Memory B cell (primary cell): ENCODE results near the gene TSPY1.
"Not testable (repeated sequence)": the region's sequence is repeated elsewhere in the genome, so short reads cannot be mapped to it uniquely, and the experiment has no call there.

Source experiments
- ATAC-seq: fragments of 150-1000 bp; cut with Tn5 transposase; 2 replicates; pipeline ENCODE4 v1.10.0; 2021; ENCODE audit warnings: low read depth, mild to moderate bottlenecking, moderate library complexity
- DNase-seq, 2 donors: peaks; one replicate each; pipeline ENCODE4 v3.0.0; 2022; ENCODE audit warnings: low spot score in 2 of 2
- H3K27ac Mint-ChIP-seq: one replicate; pipeline ENCODE4 v1.8.0; 2022; ENCODE audit warnings: mild to moderate bottlenecking, moderate library complexity, mixed read lengths
- H3K27me3 Mint-ChIP-seq: one replicate; pipeline ENCODE4 v1.8.0; 2022; ENCODE audit warnings: mixed read lengths
- H3K36me3 Mint-ChIP-seq: one replicate; pipeline ENCODE4 v1.8.0; 2022; ENCODE audit warnings: mild to moderate bottlenecking, mixed read lengths
- H3K4me1 Mint-ChIP-seq: one replicate; pipeline ENCODE4 v1.8.0; 2022; ENCODE audit warnings: mixed read lengths
- H3K4me3 Mint-ChIP-seq: one replicate; pipeline ENCODE4 v1.8.0; 2022; ENCODE audit warnings: mild to moderate bottlenecking, moderate library complexity, mixed read lengths
- H3K9me3 Mint-ChIP-seq: one replicate; pipeline ENCODE4 v1.8.0; 2022; ENCODE audit warnings: mixed read lengths

Gene TSPY1

DNA sequence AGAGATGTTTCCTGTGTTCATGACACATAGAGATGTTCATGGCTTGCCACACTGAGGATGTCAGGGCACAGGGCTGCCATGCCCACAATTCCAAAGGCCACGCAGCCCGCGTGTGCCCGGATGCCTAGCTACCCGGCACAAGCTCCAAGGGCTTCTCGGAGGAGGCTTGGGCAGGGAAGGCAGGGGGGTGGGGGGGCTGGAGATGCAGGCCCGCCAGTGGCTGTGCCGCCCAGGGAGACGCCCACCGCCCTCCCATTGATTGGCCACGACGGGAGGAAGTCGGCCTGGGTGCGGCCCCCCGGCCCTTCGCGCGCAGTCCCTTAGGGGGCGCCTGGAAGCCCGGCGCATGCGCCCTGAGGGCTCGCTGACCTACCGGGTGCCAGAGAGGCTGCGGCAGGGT is at the start of gene TSPY1:
Gene TSPY1 (plus strand): TSS at position 301 of the 400 bp plus-strand sequence. CDS start 46 bp downstream, at position 347.
- not testable (repeated sequence) for H3K27ac Mint-ChIP-seq, H3K36me3 Mint-ChIP-seq, H3K27me3 Mint-ChIP-seq, DNase-seq, H3K9me3 Mint-ChIP-seq, ATAC-seq, H3K4me1 Mint-ChIP-seq, H3K4me3 Mint-ChIP-seq

DNA sequence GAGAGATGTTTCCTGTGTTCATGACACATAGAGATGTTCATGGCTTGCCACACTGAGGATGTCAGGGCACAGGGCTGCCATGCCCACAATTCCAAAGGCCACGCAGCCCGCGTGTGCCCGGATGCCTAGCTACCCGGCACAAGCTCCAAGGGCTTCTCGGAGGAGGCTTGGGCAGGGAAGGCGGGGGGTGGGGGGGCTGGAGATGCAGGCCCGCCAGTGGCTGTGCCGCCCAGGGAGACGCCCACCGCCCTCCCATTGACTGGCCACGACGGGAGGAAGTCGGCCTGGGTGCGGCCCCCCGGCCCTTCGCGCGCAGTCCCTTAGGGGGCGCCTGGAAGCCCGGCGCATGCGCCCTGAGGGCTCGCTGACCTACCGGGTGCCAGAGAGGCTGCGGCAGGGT is 20.2 kb downstream of the TSPY1 start, which contains the start of gene TSPY9:
Gene TSPY9 (plus strand): TSS at position 301 of the 400 bp plus-strand sequence. CDS start 46 bp downstream, at position 347.
- not testable (repeated sequence) for DNase-seq, H3K4me3 Mint-ChIP-seq, H3K9me3 Mint-ChIP-seq, H3K36me3 Mint-ChIP-seq, ATAC-seq, H3K27me3 Mint-ChIP-seq, H3K27ac Mint-ChIP-seq, H3K4me1 Mint-ChIP-seq

- not testable (repeated sequence) for H3K9me3 Mint-ChIP-seq, H3K27ac Mint-ChIP-seq, DNase-seq, H3K36me3 Mint-ChIP-seq, ATAC-seq, H3K4me1 Mint-ChIP-seq, H3K27me3 Mint-ChIP-seq, H3K4me3 Mint-ChIP-seq
These were observed 37.6 kb downstream of the TSPY1 start for GRCh38 chrY:9504396-9504795.

DNA sequence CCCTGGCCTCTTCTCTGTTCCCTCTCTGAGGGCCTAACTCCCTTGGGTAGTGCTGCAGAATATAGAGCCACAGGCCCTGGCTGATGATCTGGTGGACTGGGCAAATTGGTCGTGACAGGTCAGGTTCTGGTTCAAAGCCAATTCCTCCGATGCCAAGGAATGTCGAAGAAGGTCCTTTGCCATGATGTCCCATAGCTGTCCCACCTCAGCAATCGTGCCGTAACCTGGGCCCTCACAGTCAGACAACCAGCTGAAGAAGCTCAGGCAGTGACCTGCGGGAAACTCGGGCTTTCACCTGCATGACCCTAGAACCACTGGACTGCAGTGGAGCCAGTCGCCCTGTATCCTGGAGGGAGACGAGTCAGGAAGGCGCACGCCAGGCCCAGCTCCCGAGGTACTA is 49.5 kb downstream of the TSPY1 start:
- not testable (repeated sequence) for H3K4me3 Mint-ChIP-seq, H3K27me3 Mint-ChIP-seq, DNase-seq, ATAC-seq, H3K36me3 Mint-ChIP-seq, H3K9me3 Mint-ChIP-seq, H3K27ac Mint-ChIP-seq, H3K4me1 Mint-ChIP-seq
